Ramos (cell line): ENCODE results near the gene GUCY1B1.

Source experiments
- in situ Hi-C: fragments of 300-500 bp; cut with MboI; formaldehyde crosslinking; loops from one replicate; pipeline ENCODE4 v1.14.3; 2022; ENCODE audit warnings: low sequenced_read_pairs; ENCODE audit not compliant: unreplicated experiment

Gene GUCY1B1

GRCh38 chr4:155761047-155761446 lies 2.2 kb downstream of the GUCY1B1 start:
- in situ Hi-C loops: no loop called here

GRCh38 chr4:155761916-155762315 lies 3.1 kb downstream of the GUCY1B1 start:
- in situ Hi-C loops: no loop called here

- in situ Hi-C loops: no loop called here
Observed at GRCh38 chr4:155762334-155762733, 3.5 kb downstream of the GUCY1B1 start.

GRCh38 chr4:155763551-155763950 lies 4.7 kb downstream of the GUCY1B1 start:
- in situ Hi-C loops: no loop called here

- in situ Hi-C loops: no loop called here
Observed at GRCh38 chr4:155765149-155765548, 6.3 kb downstream of the GUCY1B1 start.

GRCh38 chr4:155766622-155767021 lies 7.8 kb downstream of the GUCY1B1 start:
- in situ Hi-C loops: no loop called here

GRCh38 chr4:155768370-155768769 lies 9.5 kb downstream of the GUCY1B1 start:
- in situ Hi-C loops: no loop called here

GRCh38 chr4:155769090-155769489 lies 10.3 kb downstream of the GUCY1B1 start:
- in situ Hi-C loops: no loop called here

GRCh38 chr4:155772459-155773195 lies 13.8 kb downstream of the GUCY1B1 start:
- in situ Hi-C loops: no loop called here

GRCh38 chr4:155773196-155773800 lies 14.5 kb downstream of the GUCY1B1 start:
- in situ Hi-C loops: no loop called here

- in situ Hi-C loops: no loop called here
Observed at GRCh38 chr4:155774033-155774432, 15.2 kb downstream of the GUCY1B1 start.

GRCh38 chr4:155777971-155778735 lies 19.3 kb downstream of the GUCY1B1 start:
- in situ Hi-C loops: loop anchor here (25.0 kb wide), 1 partner anchor 341 kb away; no protein-coding TSS in a partner anchor

- in situ Hi-C loops: loop anchor here (25.0 kb wide), 1 partner anchor 343 kb away; no protein-coding TSS in a partner anchor
Observed at GRCh38 chr4:155780775-155781174, 22.0 kb downstream of the GUCY1B1 start.

- in situ Hi-C loops: loop anchor here (25.0 kb wide), 1 partner anchor 344 kb away; no protein-coding TSS in a partner anchor
Observed at GRCh38 chr4:155781249-155781831, 22.5 kb downstream of the GUCY1B1 start.

- in situ Hi-C loops: loop anchor here (25.0 kb wide), 1 partner anchor 347 kb away; no protein-coding TSS in a partner anchor
Observed at GRCh38 chr4:155784637-155785036, 25.8 kb downstream of the GUCY1B1 start.

GRCh38 chr4:155785828-155786227 lies 27.0 kb downstream of the GUCY1B1 start:
- in situ Hi-C loops: loop anchor here (25.0 kb wide), 1 partner anchor 349 kb away; no protein-coding TSS in a partner anchor

GRCh38 chr4:155787113-155787710 lies 28.4 kb downstream of the GUCY1B1 start:
- in situ Hi-C loops: loop anchor here (25.0 kb wide), 1 partner anchor 350 kb away; no protein-coding TSS in a partner anchor

- in situ Hi-C loops: loop anchor here (25.0 kb wide), 1 partner anchor 352 kb away; no protein-coding TSS in a partner anchor
Observed at GRCh38 chr4:155789391-155789790, 30.6 kb downstream of the GUCY1B1 start.

GRCh38 chr4:155789982-155790381 lies 31.2 kb downstream of the GUCY1B1 start:
- in situ Hi-C loops: loop anchor here (25.0 kb wide), 1 partner anchor 353 kb away; no protein-coding TSS in a partner anchor
